HEK293 (cell line): ENCODE measurements around the gene PELI3.
A peak's percentile ranks its signal among the peaks of the same experiment; 100 is the strongest.

Source experiments
- GLIS1 ChIP-seq: fragments of 450-650 bp; formaldehyde crosslinking; IDR thresholded peaks from 2 replicates; pipeline ENCODE4 v1.5.1; 2016; ENCODE audit warnings: missing biosample characterization, missing genetic modification characterization
- MYNN ChIP-seq: fragments of 450-650 bp; formaldehyde crosslinking; IDR thresholded peaks from 2 replicates; pipeline ENCODE4 v1.5.1; 2016; ENCODE audit warnings: missing biosample characterization, missing genetic modification characterization, borderline replicate concordance
- TRIM28 ChIP-seq: IDR thresholded peaks from 2 replicates; pipeline ENCODE4 v1.6.1; 2011; ENCODE audit warnings: low read length, control low read depth, borderline replicate concordance
- ZBTB21 ChIP-seq: fragments of 450-650 bp; formaldehyde crosslinking; IDR thresholded peaks from 2 replicates; pipeline ENCODE4 v1.5.1; 2017; ENCODE audit warnings: missing biosample characterization, missing genetic modification characterization
- ZFHX2 ChIP-seq: fragments of 450-650 bp; formaldehyde crosslinking; conservative IDR thresholded peaks from 2 replicates; pipeline ENCODE4 v1.5.1; 2016; ENCODE audit warnings: missing biosample characterization, missing genetic modification characterization
- ZNF148 ChIP-seq: fragments of 450-650 bp; formaldehyde crosslinking; IDR thresholded peaks from 2 replicates; pipeline ENCODE4 v1.5.0; 2017; ENCODE audit warnings: missing biosample characterization, missing genetic modification characterization, borderline replicate concordance
- ZNF202 ChIP-seq: fragments of 450-650 bp; formaldehyde crosslinking; IDR thresholded peaks from 2 replicates; pipeline ENCODE4 v1.5.1; 2016; ENCODE audit warnings: missing biosample characterization, missing genetic modification characterization, borderline replicate concordance
- ZNF335 ChIP-seq: fragments of 450-650 bp; formaldehyde crosslinking; conservative IDR thresholded peaks from 2 replicates; pipeline ENCODE4 v1.5.1; 2016; ENCODE audit warnings: missing biosample characterization, missing genetic modification characterization
- ZNF341 ChIP-seq: fragments of 450-650 bp; formaldehyde crosslinking; IDR thresholded peaks from 2 replicates; pipeline ENCODE4; 2016; ENCODE audit warnings: low read depth, missing biosample characterization, missing genetic modification characterization
- ZNF366 ChIP-seq: fragments of 450-650 bp; formaldehyde crosslinking; conservative IDR thresholded peaks from 2 replicates; pipeline ENCODE4 v1.5.1; 2016; ENCODE audit warnings: missing biosample characterization, missing genetic modification characterization
- ZNF416 ChIP-seq: fragments of 450-650 bp; formaldehyde crosslinking; IDR thresholded peaks from 2 replicates; pipeline ENCODE4 v1.5.1; 2016; ENCODE audit warnings: missing biosample characterization, missing genetic modification characterization
- ZNF449 ChIP-seq: fragments of 450-650 bp; formaldehyde crosslinking; IDR thresholded peaks from 2 replicates; pipeline ENCODE4 v1.5.1; 2017; ENCODE audit warnings: missing biosample characterization, mild to moderate bottlenecking, missing genetic modification characterization, moderate library complexity
- ZNF600 ChIP-seq: fragments of 450-650 bp; formaldehyde crosslinking; IDR thresholded peaks from 2 replicates; pipeline ENCODE4 v1.5.1; 2016; ENCODE audit warnings: missing biosample characterization, missing genetic modification characterization
- ZNF623 ChIP-seq: fragments of 450-650 bp; formaldehyde crosslinking; IDR thresholded peaks from 2 replicates; pipeline ENCODE4 v1.5.1; 2016; ENCODE audit warnings: missing biosample characterization, missing genetic modification characterization
- ZNF639 ChIP-seq: fragments of 450-650 bp; formaldehyde crosslinking; IDR thresholded peaks from 2 replicates; pipeline ENCODE4 v1.5.1; 2016; ENCODE audit warnings: missing biosample characterization, missing genetic modification characterization
- ZNF677 ChIP-seq: fragments of 450-650 bp; IDR thresholded peaks from 2 replicates; pipeline ENCODE4 v1.5.0; 2018; ENCODE audit warnings: missing biosample characterization, mild to moderate bottlenecking, missing genetic modification characterization, moderate library complexity
- ZNF707 ChIP-seq: fragments of 450-650 bp; formaldehyde crosslinking; IDR thresholded peaks from 2 replicates; pipeline ENCODE4 v1.5.1; 2016; ENCODE audit warnings: missing biosample characterization, missing genetic modification characterization
- ZNF747 ChIP-seq: fragments of 450-650 bp; formaldehyde crosslinking; IDR thresholded peaks from 2 replicates; pipeline ENCODE4 v1.5.1; 2016; ENCODE audit warnings: missing biosample characterization, missing genetic modification characterization
- ZNF76 ChIP-seq: fragments of 450-650 bp; formaldehyde crosslinking; IDR thresholded peaks from 2 replicates; pipeline ENCODE4; 2016; ENCODE audit warnings: low read depth, missing biosample characterization, missing genetic modification characterization, borderline replicate concordance
- ZNF830 ChIP-seq: fragments of 450-650 bp; IDR thresholded peaks from 2 replicates; pipeline ENCODE4 v1.5.0; 2018; ENCODE audit warnings: missing biosample characterization, missing genetic modification characterization, low read depth, mild to moderate bottlenecking, moderate library complexity
- TF ChIP-seq, protein P1 (sequence below): fragments of 450-650 bp; formaldehyde crosslinking; IDR thresholded peaks from 2 replicates; pipeline ENCODE4 v1.5.1; 2016; ENCODE audit warnings: missing biosample characterization, missing genetic modification characterization
- TF ChIP-seq, protein P2 (sequence below): fragments of 450-650 bp; formaldehyde crosslinking; IDR thresholded peaks from 2 replicates; pipeline ENCODE4 v1.5.1; 2016; ENCODE audit warnings: missing biosample characterization, missing genetic modification characterization
- TF ChIP-seq, protein P3 (sequence below): fragments of 450-650 bp; formaldehyde crosslinking; IDR thresholded peaks from 2 replicates; pipeline ENCODE4 v1.5.1; 2017; ENCODE audit warnings: missing biosample characterization, missing genetic modification characterization

The PELI3 gene

DNA sequence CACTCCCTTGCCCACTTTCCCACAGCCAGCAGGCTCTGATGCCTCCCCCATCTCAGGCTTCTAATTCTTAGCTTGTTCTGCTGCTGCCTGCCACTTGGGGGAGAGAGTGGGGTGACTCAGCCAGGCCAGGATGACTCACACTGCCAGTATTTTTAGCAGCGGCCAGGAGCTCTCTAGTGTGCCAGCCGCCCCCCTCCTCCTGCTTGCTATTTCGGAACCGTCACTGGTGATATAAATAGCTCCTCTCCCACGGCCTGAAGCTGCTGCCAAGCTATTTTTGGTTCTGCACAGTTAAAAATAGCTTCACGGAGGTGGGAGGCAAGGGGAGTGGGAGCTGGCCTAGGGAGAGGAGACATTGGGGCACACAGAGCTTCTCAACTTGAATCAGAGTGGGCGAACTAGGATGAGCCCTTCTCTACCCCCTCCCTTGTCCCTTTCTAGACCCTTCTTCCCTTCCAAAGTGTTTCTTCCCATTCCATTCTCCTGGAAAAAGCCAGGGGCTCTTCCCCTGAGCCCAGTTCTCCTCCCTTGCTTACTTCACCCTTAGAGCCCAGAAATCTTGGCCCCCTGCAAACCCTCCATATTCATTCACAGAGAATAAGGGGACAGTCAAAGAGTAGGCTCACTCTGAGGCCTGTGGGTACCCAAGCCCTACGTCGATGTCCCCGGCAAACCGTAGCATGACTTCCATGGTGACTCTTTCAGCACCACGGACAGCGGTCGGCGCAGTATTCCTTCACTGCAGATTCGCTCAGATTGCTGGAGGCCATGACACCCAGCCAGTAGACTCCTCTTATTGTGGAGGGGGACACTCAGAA lies 48.3 kb upstream of the PELI3 start (continued):
- TF ChIP-seq, protein P1, sequence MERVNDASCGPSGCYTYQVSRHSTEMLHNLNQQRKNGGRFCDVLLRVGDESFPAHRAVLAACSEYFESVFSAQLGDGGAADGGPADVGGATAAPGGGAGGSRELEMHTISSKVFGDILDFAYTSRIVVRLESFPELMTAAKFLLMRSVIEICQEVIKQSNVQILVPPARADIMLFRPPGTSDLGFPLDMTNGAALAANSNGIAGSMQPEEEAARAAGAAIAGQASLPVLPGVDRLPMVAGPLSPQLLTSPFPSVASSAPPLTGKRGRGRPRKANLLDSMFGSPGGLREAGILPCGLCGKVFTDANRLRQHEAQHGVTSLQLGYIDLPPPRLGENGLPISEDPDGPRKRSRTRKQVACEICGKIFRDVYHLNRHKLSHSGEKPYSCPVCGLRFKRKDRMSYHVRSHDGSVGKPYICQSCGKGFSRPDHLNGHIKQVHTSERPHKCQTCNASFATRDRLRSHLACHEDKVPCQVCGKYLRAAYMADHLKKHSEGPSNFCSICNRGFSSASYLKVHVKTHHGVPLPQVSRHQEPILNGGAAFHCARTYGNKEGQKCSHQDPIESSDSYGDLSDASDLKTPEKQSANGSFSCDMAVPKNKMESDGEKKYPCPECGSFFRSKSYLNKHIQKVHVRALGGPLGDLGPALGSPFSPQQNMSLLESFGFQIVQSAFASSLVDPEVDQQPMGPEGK = no peak
- TF ChIP-seq ZNF148 (tag by site-specific recombination) (no peak), MYNN (no peak), ZNF677 (no peak), ZNF830 (tag by site-specific recombination) (no peak), ZNF639 (no peak), ZNF76 (tag by site-specific recombination) (no peak), ZBTB21 (tag by site-specific recombination) (peak; percentile 42; the same call in 1 of the 2 replicates), ZFHX2 (peak; percentile 93), ZNF623 (tag by site-specific recombination) (0 out of 2 replicates have a peak, but pooled peaks have one; percentile 4), GLIS1 (tag by site-specific recombination) (peak; percentile 92), ZNF600 (no peak), ZNF366 (peak; percentile 25), ZNF341 (tag by site-specific recombination) (0 out of 2 replicates have a peak, but pooled peaks have one; percentile 15), ZNF416 (tag by site-specific recombination) (no peak), ZNF747 (tag by site-specific recombination) (no peak), ZNF707 (tag by site-specific recombination) (peak; percentile 68), ZNF335 (tag by site-specific recombination) (0 out of 2 replicates have a peak, but pooled peaks have one; percentile 17), TRIM28 (no peak), ZNF449 (tag by site-specific recombination) (no peak), ZNF202 (tag by site-specific recombination) (no peak)
- TF ChIP-seq, protein P2, sequence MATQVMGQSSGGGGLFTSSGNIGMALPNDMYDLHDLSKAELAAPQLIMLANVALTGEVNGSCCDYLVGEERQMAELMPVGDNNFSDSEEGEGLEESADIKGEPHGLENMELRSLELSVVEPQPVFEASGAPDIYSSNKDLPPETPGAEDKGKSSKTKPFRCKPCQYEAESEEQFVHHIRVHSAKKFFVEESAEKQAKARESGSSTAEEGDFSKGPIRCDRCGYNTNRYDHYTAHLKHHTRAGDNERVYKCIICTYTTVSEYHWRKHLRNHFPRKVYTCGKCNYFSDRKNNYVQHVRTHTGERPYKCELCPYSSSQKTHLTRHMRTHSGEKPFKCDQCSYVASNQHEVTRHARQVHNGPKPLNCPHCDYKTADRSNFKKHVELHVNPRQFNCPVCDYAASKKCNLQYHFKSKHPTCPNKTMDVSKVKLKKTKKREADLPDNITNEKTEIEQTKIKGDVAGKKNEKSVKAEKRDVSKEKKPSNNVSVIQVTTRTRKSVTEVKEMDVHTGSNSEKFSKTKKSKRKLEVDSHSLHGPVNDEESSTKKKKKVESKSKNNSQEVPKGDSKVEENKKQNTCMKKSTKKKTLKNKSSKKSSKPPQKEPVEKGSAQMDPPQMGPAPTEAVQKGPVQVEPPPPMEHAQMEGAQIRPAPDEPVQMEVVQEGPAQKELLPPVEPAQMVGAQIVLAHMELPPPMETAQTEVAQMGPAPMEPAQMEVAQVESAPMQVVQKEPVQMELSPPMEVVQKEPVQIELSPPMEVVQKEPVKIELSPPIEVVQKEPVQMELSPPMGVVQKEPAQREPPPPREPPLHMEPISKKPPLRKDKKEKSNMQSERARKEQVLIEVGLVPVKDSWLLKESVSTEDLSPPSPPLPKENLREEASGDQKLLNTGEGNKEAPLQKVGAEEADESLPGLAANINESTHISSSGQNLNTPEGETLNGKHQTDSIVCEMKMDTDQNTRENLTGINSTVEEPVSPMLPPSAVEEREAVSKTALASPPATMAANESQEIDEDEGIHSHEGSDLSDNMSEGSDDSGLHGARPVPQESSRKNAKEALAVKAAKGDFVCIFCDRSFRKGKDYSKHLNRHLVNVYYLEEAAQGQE (tag by site-specific recombination) = peak; percentile 97
- TF ChIP-seq, protein P3, sequence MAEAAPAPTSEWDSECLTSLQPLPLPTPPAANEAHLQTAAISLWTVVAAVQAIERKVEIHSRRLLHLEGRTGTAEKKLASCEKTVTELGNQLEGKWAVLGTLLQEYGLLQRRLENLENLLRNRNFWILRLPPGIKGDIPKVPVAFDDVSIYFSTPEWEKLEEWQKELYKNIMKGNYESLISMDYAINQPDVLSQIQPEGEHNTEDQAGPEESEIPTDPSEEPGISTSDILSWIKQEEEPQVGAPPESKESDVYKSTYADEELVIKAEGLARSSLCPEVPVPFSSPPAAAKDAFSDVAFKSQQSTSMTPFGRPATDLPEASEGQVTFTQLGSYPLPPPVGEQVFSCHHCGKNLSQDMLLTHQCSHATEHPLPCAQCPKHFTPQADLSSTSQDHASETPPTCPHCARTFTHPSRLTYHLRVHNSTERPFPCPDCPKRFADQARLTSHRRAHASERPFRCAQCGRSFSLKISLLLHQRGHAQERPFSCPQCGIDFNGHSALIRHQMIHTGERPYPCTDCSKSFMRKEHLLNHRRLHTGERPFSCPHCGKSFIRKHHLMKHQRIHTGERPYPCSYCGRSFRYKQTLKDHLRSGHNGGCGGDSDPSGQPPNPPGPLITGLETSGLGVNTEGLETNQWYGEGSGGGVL = peak; percentile 62; the same call in 1 of the 2 replicates
